GM18867 (cell line): Measurements from ENCODE around the gene CTDNEP1.
A peak's percentile ranks its signal among the peaks of the same experiment; 100 is the strongest.

Source experiments
- ATAC-seq: cut with Tn5 transposase; IDR thresholded peaks from one replicate; pipeline ENCODE4 v1.9.1; 2021; ENCODE audit warnings: mild to moderate bottlenecking, moderate library complexity; ENCODE audit not compliant: unreplicated experiment

Gene CTDNEP1

DNA sequence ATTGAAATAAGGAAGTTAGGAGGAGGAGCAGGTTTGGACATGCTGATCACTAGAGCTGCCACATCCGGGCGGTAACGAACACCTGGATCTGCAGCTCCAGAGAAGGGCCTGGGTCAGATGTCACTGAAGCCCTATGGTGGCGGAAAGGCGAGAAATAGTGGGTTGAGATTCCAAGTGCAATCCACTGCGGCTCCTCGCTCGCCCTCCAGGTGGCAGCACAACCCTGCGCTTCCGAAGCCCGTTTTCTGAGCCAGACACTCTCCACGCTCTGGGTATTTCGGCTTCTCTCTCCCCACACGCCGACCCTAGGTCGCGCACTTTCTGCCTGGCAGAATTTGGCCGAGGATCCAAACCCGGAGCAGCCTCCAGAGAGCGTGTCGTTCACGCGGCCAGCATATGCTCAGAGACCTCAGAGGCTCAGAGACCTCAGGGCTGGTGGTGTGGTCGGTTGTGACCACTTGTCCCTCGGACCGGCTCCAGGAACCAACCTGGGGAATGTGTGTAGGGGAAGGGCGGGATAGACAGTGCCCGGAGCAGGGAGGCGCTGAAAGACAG, 29.1 kb upstream of the CTDNEP1 start:
- peak; percentile 47 for ATAC-seq

DNA sequence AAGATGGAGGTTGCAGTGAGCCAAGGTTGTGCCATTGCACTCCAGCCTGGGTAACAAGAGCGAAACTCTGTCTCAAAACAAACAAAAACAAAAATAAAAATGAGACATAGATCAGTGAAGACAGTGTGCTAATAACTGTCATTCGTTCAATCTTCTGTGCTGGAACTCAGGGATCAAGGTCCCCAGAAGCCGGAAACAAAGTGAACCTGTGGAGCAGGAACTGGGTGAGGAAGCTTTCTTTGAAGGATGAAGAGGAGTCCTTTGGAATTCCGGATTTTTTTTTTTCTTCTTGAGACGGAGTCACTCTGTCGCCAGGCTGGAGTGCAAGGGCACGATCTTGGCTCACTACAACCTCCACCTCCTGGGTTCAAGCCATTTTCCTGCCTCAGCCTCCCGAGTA, 27.9 kb upstream of the CTDNEP1 start:
- ATAC-seq = no peak

DNA sequence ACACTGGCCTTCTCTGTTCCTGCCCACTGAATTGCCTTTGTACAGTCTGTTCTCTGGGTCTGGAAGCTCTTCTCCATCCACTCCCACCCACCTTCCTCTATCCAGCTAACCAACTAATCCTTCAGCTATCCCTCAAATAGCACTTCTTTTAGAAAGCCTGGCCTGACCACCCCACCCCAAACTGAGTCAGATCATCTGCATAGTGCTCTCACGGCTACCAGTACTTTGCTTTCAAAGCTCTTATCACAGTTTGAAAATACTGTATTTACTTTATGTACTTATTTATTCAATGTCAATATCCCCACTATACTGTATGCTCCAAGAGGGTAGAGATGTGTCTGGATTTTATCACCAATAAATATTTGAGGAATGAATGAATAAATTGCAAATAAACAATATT, 15.2 kb upstream of the CTDNEP1 start:
- no peak for ATAC-seq

DNA sequence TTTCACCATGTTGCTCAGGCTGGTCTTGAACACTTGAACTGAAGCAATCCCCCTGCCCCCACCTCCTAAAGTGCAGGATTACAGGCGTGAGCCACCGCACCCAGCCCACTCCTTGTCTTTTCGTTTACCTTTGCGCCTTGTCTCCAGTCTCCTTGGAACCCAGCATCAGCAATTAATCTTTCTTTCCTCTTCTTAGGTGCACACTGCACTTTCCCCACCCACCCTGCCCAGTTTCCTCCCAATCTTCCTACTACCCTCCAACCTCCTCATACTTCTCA, 12.2 kb upstream of the CTDNEP1 start:
- ATAC-seq = no peak

DNA sequence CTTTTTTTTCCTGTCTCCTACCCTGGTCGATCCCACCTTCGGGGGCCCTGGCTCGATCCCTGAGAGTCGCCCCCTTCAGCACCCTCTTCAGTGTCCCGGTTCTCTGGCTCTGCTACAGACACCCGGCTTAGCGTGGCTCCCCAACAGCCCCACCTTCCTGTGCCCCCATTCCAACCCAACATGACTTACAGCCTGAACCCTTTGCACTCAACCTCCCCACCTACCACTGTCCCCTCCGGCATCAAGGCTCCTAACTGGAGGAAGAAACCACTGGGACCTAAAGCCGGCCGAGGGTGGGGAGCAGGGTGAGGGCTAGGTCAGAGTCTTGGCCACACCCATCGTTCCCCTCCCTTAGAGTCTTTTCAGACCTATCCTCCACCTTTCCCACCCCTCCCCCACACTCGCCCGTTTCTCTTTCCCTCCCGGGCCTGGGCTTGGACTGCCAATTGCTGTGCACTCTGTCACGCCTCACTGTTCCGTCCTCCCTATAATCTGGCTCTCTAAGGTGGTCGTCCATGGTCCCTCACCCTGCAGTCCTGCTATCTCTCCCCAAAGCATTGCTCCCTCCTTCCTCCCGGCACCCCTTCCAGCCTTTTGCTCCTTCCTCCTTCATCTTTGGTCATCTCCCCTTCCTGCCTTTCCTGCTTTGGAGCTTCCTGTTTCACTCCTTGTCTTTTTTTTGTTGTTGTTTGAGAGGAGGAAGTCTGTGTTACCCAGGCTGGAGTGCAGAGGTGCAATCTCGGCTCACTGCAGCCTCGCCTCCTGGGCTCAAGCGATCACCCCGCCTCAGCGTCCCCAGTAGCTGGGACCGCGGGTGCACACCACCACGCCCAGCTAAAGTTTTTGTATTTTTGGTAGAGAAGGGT, 11.6 kb upstream of the CTDNEP1 start:
- no peak for ATAC-seq

DNA sequence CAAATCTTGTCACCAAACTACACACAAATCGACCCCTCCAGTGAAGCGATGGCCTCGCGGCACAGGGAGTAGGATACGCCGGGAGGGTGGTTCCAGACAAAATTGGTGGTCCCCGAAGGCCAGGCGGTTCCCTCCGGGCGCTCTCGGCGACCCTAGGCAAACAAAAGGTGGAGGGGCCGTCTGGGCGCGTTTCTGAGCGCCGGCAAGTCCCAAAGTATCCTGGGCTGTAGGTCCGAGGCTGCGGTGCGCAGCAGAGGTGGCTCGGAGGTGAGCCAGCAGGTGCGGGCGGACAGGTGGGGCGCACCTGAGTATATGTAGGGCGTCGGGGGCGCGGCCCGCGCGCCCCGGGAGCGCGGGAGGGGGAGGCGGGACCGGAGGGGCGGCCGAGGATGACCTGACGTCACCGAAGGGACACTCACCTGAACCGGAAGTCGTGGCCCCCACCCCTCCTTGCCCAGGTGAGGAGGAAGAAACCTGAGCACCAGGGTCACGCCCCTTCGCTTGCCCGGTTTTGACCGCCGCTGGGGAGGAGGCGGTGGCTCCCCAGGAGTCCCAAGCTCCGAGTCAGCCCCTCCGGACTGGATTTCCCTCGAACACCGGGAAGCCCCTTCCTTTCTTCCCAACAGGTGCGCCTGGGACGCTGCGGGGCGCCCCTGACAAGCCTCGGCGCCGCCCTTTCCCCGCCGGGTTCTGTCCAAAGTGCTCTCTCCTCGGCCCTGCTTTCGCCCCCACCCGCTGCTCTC, 10.8 kb upstream of the CTDNEP1 start, which contains the start of gene CLDN7:
Gene CLDN7, minus strand, starts transcription at position 287 of the 743 bp plus-strand sequence. CDS start 435 bp downstream, outside the sequence.
- no peak for ATAC-seq

DNA sequence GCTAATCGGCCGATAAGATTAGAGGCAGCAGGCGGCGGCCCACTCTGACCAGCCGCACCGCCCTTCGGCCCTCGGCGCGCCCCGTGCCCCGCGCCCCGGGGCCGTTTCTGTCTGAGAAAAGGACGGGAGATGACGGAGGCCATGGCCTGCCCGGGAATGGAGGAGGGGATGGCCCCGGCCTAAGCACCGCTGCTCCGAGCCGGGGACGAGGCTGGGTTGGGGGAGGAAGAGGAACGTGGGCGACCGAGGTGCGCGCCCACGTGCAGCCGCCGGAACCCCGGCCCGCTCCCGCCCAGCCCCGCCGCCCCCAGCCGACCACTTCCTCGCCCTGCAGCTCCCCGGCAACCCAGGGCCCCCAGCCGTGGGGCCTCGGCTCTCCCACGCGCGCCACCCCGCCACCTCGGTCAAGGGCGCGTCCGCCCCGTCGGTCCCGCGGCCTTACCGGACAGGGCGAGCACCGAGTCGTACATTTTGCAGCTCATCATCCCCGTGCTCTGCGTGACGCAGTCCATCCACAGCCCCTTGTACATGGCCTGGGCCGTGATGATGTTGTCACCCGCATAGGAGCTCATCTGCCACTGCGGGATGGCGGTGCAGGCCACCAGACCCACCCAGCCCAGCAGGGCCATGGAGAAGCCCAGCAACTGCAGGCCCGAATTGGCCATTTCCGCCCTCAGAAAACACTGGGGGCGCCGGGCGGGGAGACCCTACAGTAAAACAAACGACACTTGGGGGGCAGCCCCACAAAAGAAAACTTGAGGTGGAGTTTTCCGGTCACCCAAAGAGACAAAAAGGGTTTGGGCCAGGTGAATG, 10.1 kb upstream of the CTDNEP1 start:
- no peak for ATAC-seq

DNA sequence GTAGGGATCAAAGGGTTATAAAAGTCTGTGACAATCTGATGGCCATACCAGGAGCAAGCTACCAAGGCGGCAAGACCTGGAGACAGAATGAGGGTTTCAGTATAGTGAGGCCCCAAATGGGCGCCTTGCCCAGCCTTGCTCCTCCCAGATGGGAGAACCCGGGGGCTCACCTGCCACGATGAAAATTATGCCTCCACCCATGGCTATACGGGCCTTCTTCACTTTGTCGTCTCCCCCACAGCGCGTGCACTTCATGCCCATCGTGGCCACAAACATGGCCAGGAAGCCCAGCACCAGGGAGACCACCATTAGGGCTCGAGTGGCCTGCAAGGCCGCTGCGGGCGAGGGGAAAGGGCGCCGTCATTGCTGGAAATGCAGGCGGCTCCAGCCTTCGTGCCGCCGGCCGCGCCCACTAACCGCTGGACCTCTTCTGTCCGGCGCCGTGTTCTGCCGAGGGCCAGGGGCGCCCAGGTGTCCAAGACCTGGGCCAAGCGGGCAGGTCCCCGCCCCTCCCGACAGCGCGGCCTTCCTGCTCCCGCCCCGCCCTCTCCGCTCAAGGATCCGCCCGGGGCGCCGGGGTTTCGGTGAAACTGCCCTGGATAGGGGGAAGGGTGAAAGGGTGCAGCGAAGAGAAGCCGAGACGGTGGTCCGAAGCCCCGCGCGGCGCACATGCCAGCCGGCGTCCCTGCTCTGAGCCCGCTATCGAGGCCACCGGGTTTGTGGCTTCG, 9.3 kb upstream of the CTDNEP1 start:
- no peak for ATAC-seq

DNA sequence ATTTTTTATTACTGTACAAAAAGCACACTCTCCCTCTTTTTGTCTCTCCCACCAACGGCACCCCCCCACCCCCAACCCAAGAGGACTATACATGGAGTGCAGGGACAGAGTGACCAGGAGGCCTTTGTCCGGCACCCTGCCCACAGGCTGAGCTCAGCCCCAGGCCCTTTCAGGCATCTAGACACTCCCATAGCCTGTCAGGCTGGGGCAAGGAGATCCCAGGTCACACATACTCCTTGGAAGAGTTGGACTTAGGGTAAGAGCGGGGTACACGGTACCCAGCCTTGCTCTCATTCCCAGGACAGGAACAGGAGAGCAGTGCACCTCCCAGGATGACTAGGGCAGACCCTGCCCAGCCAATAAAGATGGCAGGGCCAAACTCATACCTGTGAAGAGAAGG, 8.6 kb upstream of the CTDNEP1 start:
- ATAC-seq = no peak

DNA sequence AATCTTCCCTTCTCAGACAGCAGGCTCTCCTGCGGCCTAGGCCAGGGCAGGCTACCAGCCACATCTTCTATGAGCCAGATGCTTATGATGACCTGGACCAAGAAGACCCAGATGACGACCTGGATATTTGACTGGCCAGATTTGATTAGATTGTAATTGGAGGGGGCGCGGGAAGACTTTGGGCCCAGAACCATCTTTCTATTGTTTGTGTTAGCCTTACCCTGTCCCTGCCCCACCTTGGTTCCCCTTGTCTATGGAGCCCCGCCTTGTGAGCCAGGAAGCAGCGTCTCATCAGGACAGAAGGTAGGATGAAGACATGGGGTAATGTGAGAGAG, 8.0 kb upstream of the CTDNEP1 start:
- no peak for ATAC-seq

DNA sequence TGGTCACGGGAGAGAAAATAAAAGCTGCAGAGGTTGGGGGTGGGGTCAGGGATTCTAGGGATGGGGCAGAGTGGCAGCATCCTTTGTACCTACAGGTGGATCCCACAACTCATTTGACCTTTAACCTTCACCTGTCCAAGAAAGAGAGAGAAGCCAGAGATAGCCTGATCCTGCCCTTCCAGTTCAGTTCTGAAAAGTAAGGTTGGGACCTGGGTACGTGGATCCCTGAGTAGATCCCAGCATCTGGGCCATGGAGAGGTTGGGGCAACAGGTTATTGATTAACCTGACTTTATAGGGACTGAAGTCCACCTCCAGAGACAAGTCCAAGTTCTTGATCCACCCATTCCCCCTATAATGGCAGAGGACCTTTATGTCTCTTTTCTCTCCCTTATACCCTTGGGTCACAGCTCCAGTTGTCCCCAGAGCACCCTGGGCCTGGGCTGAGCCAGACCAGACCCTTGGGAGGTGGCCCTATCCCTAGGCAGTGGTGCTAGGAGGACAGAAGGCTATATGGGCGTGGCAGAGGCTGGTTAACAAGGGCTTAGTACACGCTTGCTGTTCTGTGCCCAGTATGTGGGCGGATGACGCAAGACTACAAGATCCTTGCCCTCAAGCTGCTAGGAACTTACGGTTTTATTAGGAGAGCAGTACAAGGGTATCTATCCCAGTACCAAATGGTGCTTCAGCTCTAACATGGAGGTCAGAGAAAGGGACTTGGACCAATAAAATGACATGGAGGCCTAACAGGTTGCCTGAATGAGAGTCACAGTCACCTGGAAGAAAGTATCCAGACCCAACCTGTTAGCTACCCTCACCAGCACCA, 7.4 kb upstream of the CTDNEP1 start:
- no peak for ATAC-seq

DNA sequence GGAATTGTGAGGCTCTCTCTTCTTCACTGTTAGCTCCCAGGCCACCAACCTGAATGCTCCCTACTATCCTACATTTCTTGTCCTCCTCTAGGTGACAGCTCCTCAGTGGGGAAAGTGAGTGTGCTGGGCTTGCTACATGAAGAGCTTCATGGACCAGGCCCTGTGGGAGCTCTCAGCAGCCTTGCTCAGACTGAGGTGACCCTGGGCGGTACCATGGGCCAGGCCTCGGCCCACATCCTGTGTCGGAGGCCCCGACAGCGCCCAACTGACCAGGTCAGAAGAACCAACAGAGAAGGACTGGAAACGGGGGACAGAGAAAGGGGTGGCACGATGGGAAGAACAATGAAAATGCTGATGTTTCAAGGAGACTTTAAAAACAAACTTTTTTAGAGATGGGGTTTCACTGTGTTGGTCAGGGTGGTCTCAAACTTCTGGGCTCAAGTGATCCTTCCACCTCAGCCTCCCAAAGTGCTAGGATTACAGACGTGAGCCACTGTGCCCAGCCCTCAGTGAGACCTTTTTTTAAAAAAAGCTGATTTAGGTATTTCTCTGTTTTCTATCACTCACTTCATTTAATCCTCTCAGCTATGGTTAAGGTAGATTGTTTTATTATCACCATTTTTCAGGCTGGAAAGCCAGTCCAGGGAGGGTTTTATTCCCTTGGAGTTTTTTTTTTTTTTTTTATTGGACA, 5.4 kb upstream of the CTDNEP1 start:
- ATAC-seq = no peak

DNA sequence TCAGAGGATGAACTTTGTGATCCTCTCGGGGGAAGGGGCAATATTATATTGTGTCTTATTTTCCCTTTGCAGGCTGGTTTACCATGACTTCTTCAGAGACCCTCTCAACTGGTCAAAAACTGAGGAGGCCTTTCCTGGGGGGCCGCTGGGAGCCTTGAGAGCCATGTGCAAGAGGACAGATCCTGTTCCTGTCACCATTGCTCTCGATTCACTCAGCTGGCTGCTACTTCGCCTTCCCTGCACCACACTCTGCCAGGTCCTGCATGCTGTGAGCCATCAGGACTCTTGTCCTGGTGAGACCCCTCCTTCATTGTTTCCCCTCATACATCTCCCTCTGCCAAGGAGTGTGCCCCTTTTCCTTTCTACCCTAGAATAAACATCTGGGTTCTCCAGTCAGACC, 3.0 kb upstream of the CTDNEP1 start:
- ATAC-seq = no peak

DNA sequence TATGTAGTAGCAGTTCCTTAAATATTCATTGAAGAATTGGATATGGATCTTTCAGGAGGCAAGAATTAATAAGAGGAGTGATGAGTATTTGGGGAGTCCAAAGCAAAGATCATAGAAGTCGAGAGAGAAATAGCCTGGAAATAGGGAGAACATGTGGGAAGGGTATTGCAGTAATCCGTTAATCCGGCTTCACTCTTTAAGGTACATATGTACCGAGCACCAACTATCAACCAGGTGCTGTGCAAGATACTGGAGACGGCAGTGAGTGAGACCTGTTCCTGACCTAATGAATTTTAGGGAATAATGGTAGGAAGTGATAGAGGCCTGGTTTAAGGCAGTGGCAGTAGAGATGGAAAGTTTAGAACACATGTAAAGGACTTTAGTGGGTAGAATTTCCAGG, 1.5 kb upstream of the CTDNEP1 start:
- ATAC-seq = no peak

DNA sequence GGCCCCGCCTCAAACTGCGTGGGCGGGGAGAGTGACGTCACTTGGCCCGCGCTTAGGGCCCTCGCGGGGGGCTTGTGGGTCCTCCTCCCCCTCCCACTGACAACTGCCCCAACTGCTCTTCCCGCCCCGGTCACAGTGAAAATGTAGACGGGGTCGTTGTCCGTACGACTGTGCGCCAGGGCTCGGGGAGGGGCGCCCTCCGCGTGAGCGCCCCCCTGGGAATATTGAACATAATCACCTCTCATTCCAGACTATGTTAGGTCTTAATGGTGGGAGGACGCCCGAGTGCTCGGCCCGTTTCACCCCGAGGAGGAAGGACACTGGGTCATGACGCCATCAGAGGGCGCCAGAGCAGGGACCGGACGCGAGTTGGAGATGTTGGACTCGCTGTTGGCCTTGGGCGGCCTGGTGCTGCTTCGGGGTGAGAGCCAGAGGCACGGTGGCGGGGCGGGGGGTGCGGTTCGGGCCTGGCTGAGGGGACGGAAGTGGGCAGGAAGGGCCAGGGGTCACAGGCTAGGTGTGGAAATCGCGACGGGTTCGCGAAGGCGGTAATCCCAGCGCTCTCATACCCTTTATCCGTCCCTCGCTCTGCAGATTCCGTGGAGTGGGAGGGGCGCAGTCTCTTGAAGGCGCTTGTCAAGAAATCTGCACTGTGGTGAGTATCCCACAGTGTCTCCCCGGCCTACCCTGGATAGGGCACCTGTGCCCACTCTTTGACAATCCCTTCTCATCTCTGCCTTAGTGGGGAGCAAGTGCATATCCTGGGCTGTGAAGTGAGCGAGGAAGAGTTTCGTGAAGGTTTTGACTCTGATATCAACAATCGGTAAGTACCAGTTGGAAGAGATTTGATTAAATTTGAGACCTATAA, 876 bp upstream of the CTDNEP1 start, which contains the start of gene ELP5:
Gene ELP5, plus strand, starts transcription at position 40 of the 868 bp plus-strand sequence. Its CDS starts 336 bp downstream, at position 376.
- ATAC-seq = peak; percentile 47

DNA sequence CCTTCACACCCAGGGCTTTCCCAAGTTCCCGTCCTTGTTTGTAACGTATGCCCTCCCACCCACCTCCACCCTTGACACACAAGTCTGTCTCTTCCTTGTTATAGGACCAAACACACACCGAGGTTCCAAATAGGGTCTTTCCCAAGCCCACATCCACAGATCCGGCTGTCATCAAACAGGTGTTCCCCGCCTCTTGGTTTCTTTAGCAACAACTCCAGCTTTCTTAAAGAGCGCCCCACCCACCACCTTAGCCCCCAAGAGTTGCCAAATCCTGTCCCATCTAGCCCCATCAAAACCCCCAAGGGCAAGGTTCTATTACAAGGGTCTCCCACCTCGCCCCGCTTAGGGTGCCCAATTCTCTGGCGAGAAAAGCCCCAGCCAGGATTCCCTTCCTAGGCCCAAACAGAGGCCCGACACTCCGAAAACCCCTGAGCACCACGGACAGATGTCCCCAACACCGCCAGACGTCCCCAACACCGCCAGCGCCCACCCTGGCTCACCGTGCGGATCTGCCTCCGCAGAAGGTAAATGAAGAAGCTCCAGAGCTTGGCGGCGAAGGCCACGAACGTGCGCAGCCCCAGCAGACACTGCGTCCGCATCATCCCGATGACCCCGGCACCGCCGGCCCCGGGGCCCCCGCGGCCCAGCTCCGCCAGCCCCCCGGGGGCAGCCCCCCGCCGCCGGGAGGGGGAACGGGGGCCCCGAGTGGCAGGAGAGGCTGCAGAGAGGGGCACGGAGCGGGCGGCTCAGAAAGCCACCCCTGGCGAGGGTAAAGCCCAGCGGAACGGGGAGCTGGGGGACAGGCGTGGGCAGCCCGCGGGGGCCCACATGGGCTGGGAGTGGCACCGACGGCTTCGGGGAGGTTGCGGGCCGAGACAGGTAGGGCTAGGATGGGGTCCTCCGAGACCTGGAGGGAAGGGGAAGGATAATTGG, 573 bp downstream of the CTDNEP1 start:
- ATAC-seq = no peak

DNA sequence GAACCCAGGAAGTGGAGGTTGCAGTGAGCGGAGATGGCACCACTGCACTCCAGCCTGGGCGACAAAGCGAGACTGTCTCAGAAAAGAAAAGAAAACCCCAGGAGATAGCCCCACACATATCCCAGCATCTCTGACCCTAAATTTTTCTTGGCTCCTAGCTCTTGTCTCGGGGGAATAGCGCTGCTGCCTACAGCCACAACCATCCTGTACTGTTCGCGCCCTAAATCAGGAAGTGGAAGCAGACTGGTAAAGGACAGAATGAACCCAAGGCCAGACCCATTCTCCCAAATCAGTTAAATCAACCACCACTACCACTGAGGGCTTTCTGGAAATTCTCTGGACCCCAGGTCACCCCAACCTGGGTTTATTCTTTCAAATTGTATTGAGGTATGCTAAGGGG, 1.7 kb downstream of the CTDNEP1 start:
- ATAC-seq = no peak
